Cardiac muscle cell (in vitro differentiated cells and primary cell): ENCODE measurements around the gene MYG1. TPM values are rescaled to one million over a fixed set of nuclear protein-coding genes. Genes with fewer than 3 reads are reported as not detected.

Experiments
- DNase-seq, 2 donors: peaks; one replicate each; pipeline versions ENCODE4 v3.0.0 to v3.0.0-alpha.2; 2010 to 2017; ENCODE audit warnings: low read depth in 1 of 2, low spot score in 1 of 2
- H3K27ac ChIP-seq: fragments of 200-600 bp; sonication (generic); 2 replicates; pipeline ENCODE4 v1.5.1; 2016
- H3K27me3 ChIP-seq: fragments of 200-600 bp; sonication (generic); 2 replicates; pipeline ENCODE4 v1.6.0; 2016; ENCODE audit warnings: control low read depth
- H3K36me3 ChIP-seq: fragments of 200-600 bp; sonication (generic); 2 replicates; pipeline ENCODE4 v1.5.1; 2016; ENCODE audit warnings: control low read depth
- H3K4me1 ChIP-seq: fragments of 200-600 bp; sonication (generic); 2 replicates; pipeline ENCODE4 v1.8.1; 2017; ENCODE audit warnings: low read depth, mild to moderate bottlenecking, mixed run types
- H3K4me3 ChIP-seq: fragments of 200-600 bp; sonication (generic); 2 replicates; pipeline ENCODE4 v1.5.1; 2016; ENCODE audit warnings: mild to moderate bottlenecking
- H3K9me3 ChIP-seq: fragments of 200-600 bp; sonication (generic); 2 replicates; pipeline ENCODE4 v1.5.1; 2017; ENCODE audit warnings: low read depth, mild to moderate bottlenecking, control low read depth
- CTCF ChIP-seq: IDR thresholded peaks from 2 replicates; pipeline ENCODE4 v1.5.1; 2012; ENCODE audit warnings: low read depth, mild to moderate bottlenecking, low read length
- polyA plus RNA-seq: library from polyadenylated mRNA; unstranded; fragments of >200 nt; fragmentation: Nextera tagmentation; extraction: Ambion mirVana; gene quantifications from 2 replicates; pipeline ENCODE4 v1.2.1, GENCODE V29; 2016
- total RNA-seq: library from RNA; depleted of rRNA; stranded (reverse); fragments of >200 nt; gene quantifications from 2 replicates; pipeline ENCODE4 v1.2.3, GENCODE V29; 2016

The MYG1 gene
- total and polyA plus RNA-seq, 2 experiments from 2014 or later = 71.0 to 75.4 TPM

GRCh38 chr12:53324779-53325510 is 25.4 kb downstream of the MYG1 start:
- Histone ChIP-seq H3K9me3 (no peaks in the 10 kb centered on the region), H3K36me3 (no peaks in the 10 kb centered on the region), H3K27me3 (peaks cover 7% of the 10 kb centered on the region), H3K4me3 (peak overlapping the region; percentile 34), H3K27ac (peak overlapping the region; percentile 80), H3K4me1 (peaks cover 15% of the 10 kb centered on the region)
- DNase-seq = peak; percentile 96
- peak; percentile 77 for TF ChIP-seq CTCF

GRCh38 chr12:53325511-53326061 is 26.1 kb downstream of the MYG1 start:
- Histone ChIP-seq H3K27ac (peak overlapping the region; percentile 80), H3K9me3 (no peaks in the 10 kb centered on the region), H3K27me3 (peaks cover 7% of the 10 kb centered on the region), H3K4me1 (peaks cover 15% of the 10 kb centered on the region), H3K4me3 (peak overlapping the region; percentile 34), H3K36me3 (no peaks in the 10 kb centered on the region)
- peak in 1 of 2 donors; percentile 37 for DNase-seq
- TF ChIP-seq CTCF = no peak

GRCh38 chr12:53326460-53327185 is 27.1 kb downstream of the MYG1 start:
- Histone ChIP-seq H3K4me1 (peaks cover 14% of the 10 kb centered on the region), H3K9me3 (no peaks in the 10 kb centered on the region), H3K27ac (no peak overlapping the region), H3K36me3 (no peaks in the 10 kb centered on the region), H3K27me3 (peaks cover 7% of the 10 kb centered on the region), H3K4me3 (no peak overlapping the region)
- no peak for DNase-seq
- no peak for TF ChIP-seq CTCF

- no peak overlapping the region for H3K27ac ChIP-seq
- H3K27me3 ChIP-seq = peaks cover 7% of the 10 kb centered on the region
- H3K4me3 ChIP-seq = no peak overlapping the region
- DNase-seq = peak in 1 of 2 donors; percentile 48
- peaks cover 10% of the 10 kb centered on the region for H3K4me1 ChIP-seq
- no peaks in the 10 kb centered on the region for H3K36me3 ChIP-seq
- peak; percentile 49 for TF ChIP-seq CTCF
- H3K9me3 ChIP-seq = no peaks in the 10 kb centered on the region
Measured at GRCh38 chr12:53327435-53328042, 28.0 kb downstream of the MYG1 start.

GRCh38 chr12:53328043-53328435 is 28.5 kb downstream of the MYG1 start:
- H3K27me3 ChIP-seq = peaks cover 7% of the 10 kb centered on the region

More at GRCh38 chr12:53328043-53328435, 28.5 kb downstream of the MYG1 start:
- Histone ChIP-seq H3K9me3 (no peaks in the 10 kb centered on the region), H3K4me1 (peaks cover 10% of the 10 kb centered on the region), H3K27ac (no peak overlapping the region), H3K4me3 (no peak overlapping the region), H3K36me3 (no peaks in the 10 kb centered on the region)
- TF ChIP-seq CTCF = no peak
- no peak for DNase-seq
